SK-N-SH (cell line): Measurements from ENCODE around the gene FOXR1. TPM values are rescaled to one million over a fixed set of nuclear protein-coding genes. Genes with fewer than 3 reads are reported as not detected.

Source experiments
- CTCF ChIA-PET: fragments of 300-600, 350-600 bp; formaldehyde crosslinking; extraction: SDS; loops from one replicate; lab custom pipeline; 2021; lab: Yijun Ruan, JAX
- POLR2A ChIA-PET: fragments of 350-600 bp; sonication (Branson Sonifier 250); formaldehyde crosslinking; extraction: SDS; loops from one replicate; lab custom pipeline; 2020; ENCODE audit warnings: antibody characterized with exemption, inconsistent platforms; lab: Yijun Ruan, JAX
- DNase-seq: peaks from one replicate; pipeline ENCODE4 v3.0.0; 2012
- H2AFZ ChIP-seq: fragments of 200-600 bp; sonication (generic); 2 replicates; pipeline ENCODE4 v1.8.1; 2016; ENCODE audit warnings: antibody characterized with exemption, mild to moderate bottlenecking, low read depth
- H3F3A ChIP-seq: fragments of 200-600 bp; sonication (generic); replicated peaks from 2 replicates; pipeline ENCODE3; 2016; ENCODE audit warnings: antibody characterized with exemption, mild to moderate bottlenecking; ENCODE audit not compliant: insufficient read depth
- H3K27ac ChIP-seq, 2 experiments: fragments of 200-500 bp in 1 of 2; fragments of 200-600 bp in 1 of 2; sonication (Bioruptor generic) in 1 of 2; sonication (generic), shearing (Covaris generic) in 1 of 2; 2 replicates each; pipeline versions ENCODE4 v1.5.1 to v1.6.1; 2014 to 2016; ENCODE audit warnings: low read depth in 2 of 2, inconsistent platforms in 1 of 2, low read length in 1 of 2, mild to moderate bottlenecking in 1 of 2, mixed read lengths in 1 of 2
- H3K27me3 ChIP-seq: fragments of 200-600 bp; sonication (generic), shearing (Covaris generic); 2 replicates; pipeline ENCODE4 v1.6.1; 2016; ENCODE audit warnings: mixed run types; ENCODE audit not compliant: insufficient read depth
- H3K36me3 ChIP-seq, 2 experiments: fragments of 200-500 bp in 1 of 2; fragments of 200-600 bp in 1 of 2; sonication (Bioruptor generic) in 1 of 2; sonication (generic) in 1 of 2; replicated peaks in 1 of 2; 2 replicates each; pipeline versions ENCODE3 to v1.5.1; 2014 to 2016; ENCODE audit warnings: low read length in 1 of 2, mild to moderate bottlenecking in 1 of 2; ENCODE audit not compliant: insufficient read depth in 2 of 2, control insufficient read depth in 1 of 2
- H3K4me1 ChIP-seq, 2 experiments: fragments of 200-500 bp in 1 of 2; fragments of 200-600 bp in 1 of 2; sonication (Bioruptor generic) in 1 of 2; sonication (generic), shearing (Covaris generic) in 1 of 2; 2 replicates each; pipeline versions ENCODE4 v1.5.1 to v1.6.1; 2014 to 2016; ENCODE audit warnings: low read depth in 1 of 2, low read length in 1 of 2, mixed run types in 1 of 2; ENCODE audit not compliant: insufficient read depth in 2 of 2, control insufficient read depth in 1 of 2
- H3K4me2 ChIP-seq: fragments of 200-600 bp; sonication (generic), shearing (Covaris generic); 2 replicates; pipeline ENCODE4 v1.6.1; 2017; ENCODE audit warnings: mixed run types
- H3K4me3 ChIP-seq, 2 experiments: fragments of 200-500 bp in 1 of 2; fragments of 200-600 bp in 1 of 2; sonication (Bioruptor generic) in 1 of 2; sonication (generic), shearing (Covaris generic) in 1 of 2; 2 replicates each; pipeline versions ENCODE4 v1.5.1 to v1.8.1; 2014 to 2016; ENCODE audit warnings: low read depth in 2 of 2, inconsistent platforms in 1 of 2, low read length in 1 of 2, mild to moderate bottlenecking in 1 of 2, mixed read lengths in 1 of 2, moderate library complexity in 1 of 2
- H3K79me2 ChIP-seq: fragments of 200-600 bp; sonication (generic); 2 replicates; pipeline ENCODE4 v1.8.1; 2017; ENCODE audit warnings: mild to moderate bottlenecking; ENCODE audit not compliant: insufficient read depth
- H3K9ac ChIP-seq: fragments of 200-600 bp; sonication (generic); 2 replicates; pipeline ENCODE4 v1.6.1; 2017; ENCODE audit warnings: mixed run types
- H3K9me2 ChIP-seq: fragments of 200-600 bp; sonication (generic); 2 replicates; pipeline ENCODE4 v1.6.1; 2017; ENCODE audit warnings: mixed run types
- H3K9me3 ChIP-seq: fragments of 200-600 bp; sonication (generic); 2 replicates; pipeline ENCODE4 v1.6.1; 2017; ENCODE audit warnings: mixed run types, mild to moderate bottlenecking, moderate library complexity
- H4K20me1 ChIP-seq: fragments of 200-600 bp; sonication (generic); 2 replicates; pipeline ENCODE4 v1.6.1; 2017; ENCODE audit warnings: mild to moderate bottlenecking, mixed run types; ENCODE audit not compliant: insufficient read depth
- EZH2phosphoT487 ChIP-seq: fragments of 200-600 bp; sonication (generic); IDR thresholded peaks from 2 replicates; pipeline ENCODE4 v1.6.1; 2017; ENCODE audit warnings: low read depth, mixed run types, mild to moderate bottlenecking, antibody characterized with exemption, moderate library complexity, borderline replicate concordance
- FOSL2 ChIP-seq: IDR thresholded peaks from 2 replicates; pipeline ENCODE4 v1.4.0; 2012; ENCODE audit warnings: low read depth, mild to moderate bottlenecking, moderate library complexity, borderline replicate concordance
- FOXM1 ChIP-seq: IDR thresholded peaks from 2 replicates; pipeline ENCODE4 v1.4.0; 2012; ENCODE audit warnings: low read depth, mild to moderate bottlenecking
- GATA2 ChIP-seq: sonication (generic); formaldehyde crosslinking; IDR thresholded peaks from 2 replicates; pipeline ENCODE4 v1.5.0; 2020; ENCODE audit warnings: mild to moderate bottlenecking, missing genetic modification reagents
- WGBS: methylation state at CpG from one replicate; pipeline ENCODE4 v1.1.6; 2017; ENCODE audit warnings: low lambda C conversion rate; 5-methylcytosine and 5-hydroxymethylcytosine counted together
- polyA plus RNA-seq, 3 experiments: library from polyadenylated mRNA; depleted of rRNA; stranded (reverse); fragments of >200 nt; gene quantifications; 2 replicates each; pipeline ENCODE4 v1.2.3, GENCODE V29; 2012
- TF ChIP-seq, protein P1 (sequence below): IDR thresholded peaks from 2 replicates; pipeline ENCODE4 v1.4.0; 2012; ENCODE audit warnings: low read depth, borderline replicate concordance
- TF ChIP-seq, protein P2 (sequence below): fragments of 150-350 bp; IDR thresholded peaks from 2 replicates; pipeline ENCODE4 v1.6.1; 2017; ENCODE audit warnings: antibody characterized with exemption, low read length, low read depth, borderline replicate concordance
- TF ChIP-seq, protein P3 (sequence below): IDR thresholded peaks from 2 replicates; pipeline ENCODE4 v1.4.0; 2012; ENCODE audit warnings: low read depth, borderline replicate concordance
- TF ChIP-seq, protein P4 (sequence below): IDR thresholded peaks from 2 replicates; pipeline ENCODE4; 2012
- TF ChIP-seq, protein P5 (sequence below): IDR thresholded peaks from 2 replicates; pipeline ENCODE4 v1.4.0; 2012; ENCODE audit warnings: low read depth

FOXR1 gene
- polyA plus RNA-seq, 1 of the 3 experiments (the other 2 are of a cell fraction) = not detected

DNA sequence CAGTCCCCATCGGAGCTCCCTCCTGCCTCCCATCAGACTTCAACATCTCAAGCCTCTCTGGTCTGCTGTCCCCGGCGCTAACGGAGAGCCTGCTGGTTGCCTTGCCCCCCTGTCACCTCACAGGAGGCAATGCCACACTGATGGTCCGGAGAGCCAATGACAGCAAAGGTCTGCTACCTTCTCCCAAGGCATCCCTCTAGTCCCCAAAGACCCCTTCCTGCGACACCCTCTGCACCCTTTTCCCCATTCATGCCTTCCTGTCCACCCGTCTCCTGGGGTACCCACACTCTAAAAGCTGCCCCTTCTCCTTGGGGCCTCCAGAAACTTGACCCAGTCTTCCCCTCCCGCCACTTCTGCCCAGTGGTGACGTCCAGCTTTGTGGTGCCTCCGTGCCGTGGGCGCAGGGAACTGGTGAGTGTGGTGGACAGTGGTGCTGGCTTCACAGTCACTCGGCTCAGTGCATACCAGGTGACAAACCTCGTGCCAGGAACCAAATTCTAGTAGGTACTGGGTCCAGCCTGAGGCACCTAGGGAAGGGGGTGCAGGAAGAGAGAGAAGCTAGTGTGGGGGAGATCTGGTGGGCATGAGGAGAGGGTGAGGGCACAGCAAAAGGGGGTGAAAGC, 14.6 kb upstream of the FOXR1 start:
- H3K27me3 ChIP-seq = no peaks in the 10 kb centered on the region
- POLR2A ChIA-PET = interaction anchor here (0.6 to 1.7 kb wide), 3 partner anchors 40 to 165 kb away, joined by 3 to 4 read pairs (median 3); no protein-coding TSS in a partner anchor
- 42% methylated on average over 11 of the region's 14 CpGs for WGBS
- no peak for DNase-seq
- H3K4me1 ChIP-seq = peaks cover 0 to 6% of the 10 kb centered on the region in 2 experiments; a peak in 1 of 4 replicates
- H4K20me1 ChIP-seq = no peaks in the 10 kb centered on the region
- no peaks in the 10 kb centered on the region for H3K79me2 ChIP-seq
- TF ChIP-seq, protein P1, sequence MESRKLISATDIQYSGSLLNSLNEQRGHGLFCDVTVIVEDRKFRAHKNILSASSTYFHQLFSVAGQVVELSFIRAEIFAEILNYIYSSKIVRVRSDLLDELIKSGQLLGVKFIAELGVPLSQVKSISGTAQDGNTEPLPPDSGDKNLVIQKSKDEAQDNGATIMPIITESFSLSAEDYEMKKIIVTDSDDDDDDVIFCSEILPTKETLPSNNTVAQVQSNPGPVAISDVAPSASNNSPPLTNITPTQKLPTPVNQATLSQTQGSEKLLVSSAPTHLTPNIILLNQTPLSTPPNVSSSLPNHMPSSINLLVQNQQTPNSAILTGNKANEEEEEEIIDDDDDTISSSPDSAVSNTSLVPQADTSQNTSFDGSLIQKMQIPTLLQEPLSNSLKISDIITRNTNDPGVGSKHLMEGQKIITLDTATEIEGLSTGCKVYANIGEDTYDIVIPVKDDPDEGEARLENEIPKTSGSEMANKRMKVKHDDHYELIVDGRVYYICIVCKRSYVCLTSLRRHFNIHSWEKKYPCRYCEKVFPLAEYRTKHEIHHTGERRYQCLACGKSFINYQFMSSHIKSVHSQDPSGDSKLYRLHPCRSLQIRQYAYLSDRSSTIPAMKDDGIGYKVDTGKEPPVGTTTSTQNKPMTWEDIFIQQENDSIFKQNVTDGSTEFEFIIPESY = no peak
- no peak for TF ChIP-seq FOXM1
- TF ChIP-seq, protein P2, sequence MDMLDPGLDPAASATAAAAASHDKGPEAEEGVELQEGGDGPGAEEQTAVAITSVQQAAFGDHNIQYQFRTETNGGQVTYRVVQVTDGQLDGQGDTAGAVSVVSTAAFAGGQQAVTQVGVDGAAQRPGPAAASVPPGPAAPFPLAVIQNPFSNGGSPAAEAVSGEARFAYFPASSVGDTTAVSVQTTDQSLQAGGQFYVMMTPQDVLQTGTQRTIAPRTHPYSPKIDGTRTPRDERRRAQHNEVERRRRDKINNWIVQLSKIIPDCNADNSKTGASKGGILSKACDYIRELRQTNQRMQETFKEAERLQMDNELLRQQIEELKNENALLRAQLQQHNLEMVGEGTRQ = no peak
- TF ChIP-seq GATA2 (CRISPR knock-in tag) = no peak
- TF ChIP-seq, protein P3, sequence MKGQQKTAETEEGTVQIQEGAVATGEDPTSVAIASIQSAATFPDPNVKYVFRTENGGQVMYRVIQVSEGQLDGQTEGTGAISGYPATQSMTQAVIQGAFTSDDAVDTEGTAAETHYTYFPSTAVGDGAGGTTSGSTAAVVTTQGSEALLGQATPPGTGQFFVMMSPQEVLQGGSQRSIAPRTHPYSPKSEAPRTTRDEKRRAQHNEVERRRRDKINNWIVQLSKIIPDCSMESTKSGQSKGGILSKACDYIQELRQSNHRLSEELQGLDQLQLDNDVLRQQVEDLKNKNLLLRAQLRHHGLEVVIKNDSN = no peak
- H3K9me2 ChIP-seq = no peaks in the 10 kb centered on the region
- H3F3A ChIP-seq = no peaks in the 10 kb centered on the region
- H3K4me2 ChIP-seq = no peak overlapping the region
- no peak overlapping the region; a peak in 1 of 4 replicates for H3K4me3 ChIP-seq
- H2AFZ ChIP-seq = no peak overlapping the region
- H3K27ac ChIP-seq = no peak overlapping the region
- CTCF ChIA-PET = interaction anchor here (0.6 to 12.7 kb wide), 30 partner anchors 9 to 362 kb away, joined by 3 to 186 read pairs (median 5); partner anchors contain the start of genes BCL9L, CENATAC, CXCR5 and DDX6
- H3K9me3 ChIP-seq = no peaks in the 10 kb centered on the region
- no peak overlapping the region for H3K9ac ChIP-seq
- H3K36me3 ChIP-seq = no peaks in the 10 kb centered on the region

DNA sequence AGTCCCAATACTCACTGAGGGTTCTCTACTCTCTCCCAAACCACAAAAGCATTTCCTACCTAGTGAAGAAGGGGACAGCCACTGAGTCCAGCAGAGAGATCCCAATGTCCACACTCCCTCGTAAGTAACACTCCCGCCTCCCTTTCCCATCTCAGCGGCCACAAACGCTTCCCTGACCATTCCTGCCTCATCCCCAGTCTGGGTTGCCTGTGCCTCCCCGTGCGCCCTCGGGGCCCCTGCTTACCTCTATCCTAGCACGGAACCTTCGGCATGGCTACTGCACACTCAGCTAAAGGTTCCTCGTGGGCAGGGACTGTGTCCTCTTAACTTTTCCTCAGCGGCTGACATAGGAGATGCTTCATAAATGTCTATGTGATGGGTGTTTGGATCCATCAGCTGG, 14.0 kb upstream of the FOXR1 start:
- H3K27ac ChIP-seq = no peak overlapping the region

More for the DNA sequence above, 14.0 kb upstream of the FOXR1 start:
- Histone ChIP-seq H3K27me3 (no peaks in the 10 kb centered on the region), H4K20me1 (no peaks in the 10 kb centered on the region), H3K79me2 (no peaks in the 10 kb centered on the region), H3F3A (no peaks in the 10 kb centered on the region), H3K4me1 (peaks cover 0 to 6% of the 10 kb centered on the region in 2 experiments; a peak in 1 of 4 replicates), H3K9me3 (no peaks in the 10 kb centered on the region), H3K9me2 (no peaks in the 10 kb centered on the region), H3K4me2 (no peak overlapping the region), H2AFZ (no peak overlapping the region), H3K36me3 (no peaks in the 10 kb centered on the region), H3K9ac (no peak overlapping the region), H3K4me3 (no peak overlapping the region)
- POLR2A ChIA-PET = interaction anchor here (0.6 to 1.7 kb wide), 3 partner anchors 40 to 165 kb away, joined by 3 to 4 read pairs (median 3); no protein-coding TSS in a partner anchor
- 70% methylated on average over 11 of the region's 11 CpGs for WGBS
- CTCF ChIA-PET = interaction anchor here (0.8 to 12.7 kb wide), 19 partner anchors 9 to 299 kb away, joined by 3 to 186 read pairs (median 5); partner anchors contain the start of genes BCL9L, CENATAC and DDX6
- TF ChIP-seq EZH2phosphoT487 (no peak), FOSL2 (no peak)
- TF ChIP-seq, protein P4, sequence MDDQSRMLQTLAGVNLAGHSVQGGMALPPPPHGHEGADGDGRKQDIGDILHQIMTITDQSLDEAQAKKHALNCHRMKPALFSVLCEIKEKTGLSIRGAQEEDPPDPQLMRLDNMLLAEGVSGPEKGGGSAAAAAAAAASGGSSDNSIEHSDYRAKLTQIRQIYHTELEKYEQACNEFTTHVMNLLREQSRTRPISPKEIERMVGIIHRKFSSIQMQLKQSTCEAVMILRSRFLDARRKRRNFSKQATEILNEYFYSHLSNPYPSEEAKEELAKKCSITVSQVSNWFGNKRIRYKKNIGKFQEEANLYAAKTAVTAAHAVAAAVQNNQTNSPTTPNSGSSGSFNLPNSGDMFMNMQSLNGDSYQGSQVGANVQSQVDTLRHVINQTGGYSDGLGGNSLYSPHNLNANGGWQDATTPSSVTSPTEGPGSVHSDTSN = no peak
- TF ChIP-seq, protein P5, sequence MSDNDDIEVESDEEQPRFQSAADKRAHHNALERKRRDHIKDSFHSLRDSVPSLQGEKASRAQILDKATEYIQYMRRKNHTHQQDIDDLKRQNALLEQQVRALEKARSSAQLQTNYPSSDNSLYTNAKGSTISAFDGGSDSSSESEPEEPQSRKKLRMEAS = no peak
- DNase-seq = no peak
